ENCODE measurements around the gene ATG16L1.

The ATG16L1 gene

DNA sequence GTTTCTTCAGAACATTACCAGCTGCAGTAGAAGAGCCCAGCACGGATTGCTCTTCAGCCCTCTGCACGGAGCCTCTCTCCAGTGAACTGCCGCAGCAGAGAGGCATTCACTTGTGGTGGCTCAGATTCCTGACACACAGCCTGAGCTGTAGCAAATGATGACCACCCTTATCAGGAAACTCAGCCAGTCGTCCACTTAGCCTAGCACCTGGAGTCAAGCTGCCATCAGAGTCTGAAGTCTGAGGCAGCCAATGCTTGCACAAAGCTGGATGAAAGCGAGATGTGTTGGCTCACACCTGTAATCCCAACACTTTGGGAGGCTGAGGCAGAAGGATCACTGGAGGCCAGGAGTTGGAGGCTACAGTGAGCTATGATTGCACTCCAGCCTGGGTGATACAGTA lies 44.4 kb downstream of the ATG16L1 start:
- Histone ChIP-seq H3K27ac (ENCODE audit: low read length, poor library complexity, severe bottlenecking) (no peak overlapping the region), H3K18ac (ENCODE audit: low read depth in 1 of 2, low read length in 2 of 2) (no peak overlapping the region), H3K9me3 (ENCODE audit: control insufficient read depth, low read length) (no peaks in the 10 kb centered on the region), H3K23ac (ENCODE audit: low read length in 2 of 2) (no peak overlapping the region), H3K36me3 (ENCODE audit: control insufficient read depth in 1 of 2, insufficient read depth in 2 of 2, low read depth in 1 of 2, low read length in 2 of 2) (peaks cover 48 to 58% of the 10 kb centered on the region in 2 experiments), H2BK5ac (ENCODE audit: low read depth, low read length, poor library complexity, severe bottlenecking) (no peak overlapping the region), H3K4me1 (ENCODE audit: control insufficient read depth, insufficient read depth, low read depth, low read length) (no peaks in the 10 kb centered on the region), H2AK5ac (ENCODE audit: low read length, severe bottlenecking) (no peak overlapping the region), H2BK120ac (ENCODE audit: low read depth, low read length) (no peak overlapping the region), H2BK12ac (ENCODE audit: low read length in 2 of 2) (no peak overlapping the region), H2AFZ (ENCODE audit: low read depth, low read length) (no peak overlapping the region), H3K4me2 (ENCODE audit: low read length, poor library complexity, severe bottlenecking) (no peak overlapping the region), H3K27me3 (ENCODE audit: control insufficient read depth in 1 of 2, insufficient read depth in 1 of 2, low read length in 2 of 2) (no peaks in the 10 kb centered on the region), H3K79me1 (replicated peaks; ENCODE audit: low read length, poor library complexity, severe bottlenecking) (peaks cover 6% of the 10 kb centered on the region), H4K8ac (ENCODE audit: low read length) (no peak overlapping the region), H3K9ac (ENCODE audit: low read length) (no peak overlapping the region), H3K4me3 (ENCODE audit: insufficient read depth in 1 of 2, low read depth in 1 of 2, low read length in 2 of 2) (no peak overlapping the region), H3K14ac (ENCODE audit: low read length in 2 of 2) (no peak overlapping the region), H4K91ac (ENCODE audit: low read length) (no peak overlapping the region), H3K4ac (ENCODE audit: low read depth in 1 of 2, low read length in 2 of 2) (no peak overlapping the region), H2BK15ac (ENCODE audit: low read depth, poor library complexity, severe bottlenecking) (no peak overlapping the region)
- WGBS = 92% methylated on average over 5 of the region's 5 CpGs
- no peak for DNase-seq

DNA sequence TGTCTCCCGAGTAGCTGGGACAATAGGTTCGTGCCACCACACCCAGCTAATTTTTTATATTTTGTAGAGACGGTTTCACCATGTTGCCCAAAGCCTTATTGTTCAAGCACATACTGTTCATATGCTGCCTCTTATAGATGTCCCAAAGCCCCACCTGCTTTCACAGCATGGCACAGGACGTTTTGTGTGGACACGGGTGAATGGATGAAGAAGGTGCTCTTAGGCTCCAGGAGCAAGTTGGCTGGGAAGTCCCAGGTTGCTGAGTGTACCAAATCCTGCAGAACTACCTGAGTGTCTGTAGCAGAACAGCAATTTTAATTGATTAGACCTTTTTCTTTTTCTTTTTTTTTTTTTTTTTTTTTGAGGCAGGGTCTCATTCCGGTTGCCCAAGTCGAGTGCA lies 45.6 kb downstream of the ATG16L1 start:
- 99% methylated on average over 7 of the region's 7 CpGs for WGBS
- Histone ChIP-seq H3K4ac (ENCODE audit: low read depth in 1 of 2, low read length in 2 of 2) (no peak overlapping the region), H2BK15ac (ENCODE audit: low read depth, poor library complexity, severe bottlenecking) (no peak overlapping the region), H2BK12ac (ENCODE audit: low read length in 2 of 2) (no peak overlapping the region), H3K9ac (ENCODE audit: low read length) (no peak overlapping the region), H3K18ac (ENCODE audit: low read depth in 1 of 2, low read length in 2 of 2) (no peak overlapping the region), H3K23ac (ENCODE audit: low read length in 2 of 2) (no peak overlapping the region), H4K8ac (ENCODE audit: low read length) (no peak overlapping the region), H3K4me1 (ENCODE audit: control insufficient read depth, insufficient read depth, low read depth, low read length) (no peaks in the 10 kb centered on the region), H3K36me3 (ENCODE audit: control insufficient read depth in 1 of 2, insufficient read depth in 2 of 2, low read depth in 1 of 2, low read length in 2 of 2) (peaks cover 41 to 46% of the 10 kb centered on the region in 2 experiments), H2BK5ac (ENCODE audit: low read depth, low read length, poor library complexity, severe bottlenecking) (no peak overlapping the region), H3K4me3 (ENCODE audit: insufficient read depth in 1 of 2, low read depth in 1 of 2, low read length in 2 of 2) (no peak overlapping the region), H3K9me3 (ENCODE audit: control insufficient read depth, low read length) (no peaks in the 10 kb centered on the region), H3K79me1 (replicated peaks; ENCODE audit: low read length, poor library complexity, severe bottlenecking) (peaks cover 1% of the 10 kb centered on the region), H3K27me3 (ENCODE audit: control insufficient read depth in 1 of 2, insufficient read depth in 1 of 2, low read length in 2 of 2) (no peaks in the 10 kb centered on the region), H4K91ac (ENCODE audit: low read length) (no peak overlapping the region), H2BK120ac (ENCODE audit: low read depth, low read length) (no peak overlapping the region), H3K14ac (ENCODE audit: low read length in 2 of 2) (no peak overlapping the region), H3K4me2 (ENCODE audit: low read length, poor library complexity, severe bottlenecking) (no peak overlapping the region), H3K27ac (ENCODE audit: low read length, poor library complexity, severe bottlenecking) (no peak overlapping the region), H2AK5ac (ENCODE audit: low read length, severe bottlenecking) (no peak overlapping the region), H2AFZ (ENCODE audit: low read depth, low read length) (no peak overlapping the region)
- DNase-seq = no peak

GRCh38 chr2:233300401-233300800 lies 48.9 kb downstream of the ATG16L1 start:
- H2AK5ac ChIP-seq (ENCODE audit: low read length, severe bottlenecking) = no peak overlapping the region
- H3K4me2 ChIP-seq (ENCODE audit: low read length, poor library complexity, severe bottlenecking) = no peak overlapping the region
- H3K4me3 ChIP-seq (ENCODE audit: insufficient read depth in 1 of 2, low read depth in 1 of 2, low read length in 2 of 2) = no peak overlapping the region
- no peaks in the 10 kb centered on the region for H3K9me3 ChIP-seq (ENCODE audit: control insufficient read depth, low read length)
- no peak overlapping the region for H2AFZ ChIP-seq (ENCODE audit: low read depth, low read length)
- H2BK5ac ChIP-seq (ENCODE audit: low read depth, low read length, poor library complexity, severe bottlenecking) = no peak overlapping the region
- 88% methylated on average over 4 of the region's 4 CpGs for WGBS
- no peak overlapping the region for H3K27ac ChIP-seq (ENCODE audit: low read length, poor library complexity, severe bottlenecking)
- peaks cover 12 to 13% of the 10 kb centered on the region in 2 experiments for H3K36me3 ChIP-seq (ENCODE audit: control insufficient read depth in 1 of 2, insufficient read depth in 2 of 2, low read depth in 1 of 2, low read length in 2 of 2)
- H4K91ac ChIP-seq (ENCODE audit: low read length) = no peak overlapping the region
- H3K18ac ChIP-seq (ENCODE audit: low read depth in 1 of 2, low read length in 2 of 2) = no peak overlapping the region
- no peak overlapping the region for H4K8ac ChIP-seq (ENCODE audit: low read length)
- DNase-seq = no peak
- H2BK12ac ChIP-seq (ENCODE audit: low read length in 2 of 2) = no peak overlapping the region
- H3K9ac ChIP-seq (ENCODE audit: low read length) = no peak overlapping the region
- no peak overlapping the region for H3K14ac ChIP-seq (ENCODE audit: low read length in 2 of 2)
- no peak overlapping the region for H3K4ac ChIP-seq (ENCODE audit: low read depth in 1 of 2, low read length in 2 of 2)
- no peaks in the 10 kb centered on the region for H3K27me3 ChIP-seq (ENCODE audit: control insufficient read depth in 1 of 2, insufficient read depth in 1 of 2, low read length in 2 of 2)
- H2BK120ac ChIP-seq (ENCODE audit: low read depth, low read length) = no peak overlapping the region
- no peak overlapping the region for H2BK15ac ChIP-seq (ENCODE audit: low read depth, poor library complexity, severe bottlenecking)
- H3K4me1 ChIP-seq (ENCODE audit: control insufficient read depth, insufficient read depth, low read depth, low read length) = no peaks in the 10 kb centered on the region
- H3K23ac ChIP-seq (ENCODE audit: low read length in 2 of 2) = no peak overlapping the region
- no peaks in the 10 kb centered on the region for H3K79me1 ChIP-seq (replicated peaks; ENCODE audit: low read length, poor library complexity, severe bottlenecking)

- DNase-seq = no peak
- Histone ChIP-seq H3K27me3 (ENCODE audit: control insufficient read depth in 1 of 2, insufficient read depth in 1 of 2, low read length in 2 of 2) (no peaks in the 10 kb centered on the region), H3K4ac (ENCODE audit: low read depth in 1 of 2, low read length in 2 of 2) (no peak overlapping the region), H2AK5ac (ENCODE audit: low read length, severe bottlenecking) (no peak overlapping the region), H2BK5ac (ENCODE audit: low read depth, low read length, poor library complexity, severe bottlenecking) (no peak overlapping the region), H3K9ac (ENCODE audit: low read length) (no peak overlapping the region), H3K4me2 (ENCODE audit: low read length, poor library complexity, severe bottlenecking) (no peak overlapping the region), H2AFZ (ENCODE audit: low read depth, low read length) (no peak overlapping the region), H4K91ac (ENCODE audit: low read length) (no peak overlapping the region), H3K18ac (ENCODE audit: low read depth in 1 of 2, low read length in 2 of 2) (no peak overlapping the region), H2BK120ac (ENCODE audit: low read depth, low read length) (no peak overlapping the region), H3K27ac (ENCODE audit: low read length, poor library complexity, severe bottlenecking) (no peak overlapping the region), H3K36me3 (ENCODE audit: control insufficient read depth in 1 of 2, insufficient read depth in 2 of 2, low read depth in 1 of 2, low read length in 2 of 2) (peaks cover 4 to 7% of the 10 kb centered on the region in 2 experiments), H4K8ac (ENCODE audit: low read length) (no peak overlapping the region), H3K9me3 (ENCODE audit: control insufficient read depth, low read length) (no peaks in the 10 kb centered on the region), H3K79me1 (replicated peaks; ENCODE audit: low read length, poor library complexity, severe bottlenecking) (no peaks in the 10 kb centered on the region), H3K23ac (ENCODE audit: low read length in 2 of 2) (no peak overlapping the region), H3K4me3 (ENCODE audit: insufficient read depth in 1 of 2, low read depth in 1 of 2, low read length in 2 of 2) (no peak overlapping the region), H3K14ac (ENCODE audit: low read length in 2 of 2) (no peak overlapping the region), H2BK12ac (ENCODE audit: low read length in 2 of 2) (no peak overlapping the region), H3K4me1 (ENCODE audit: control insufficient read depth, insufficient read depth, low read depth, low read length) (no peaks in the 10 kb centered on the region), H2BK15ac (ENCODE audit: low read depth, poor library complexity, severe bottlenecking) (no peak overlapping the region)
- WGBS = no CpG with 5 or more reads among the region's 2 CpGs
Observed at GRCh38 chr2:233301248-233301647, 49.8 kb downstream of the ATG16L1 start.
